HS-27A (cell line): Measurements from ENCODE around the gene FAM222A.

Experiments used
- DNase-seq: peaks from one replicate; pipeline ENCODE4 v3.0.0-alpha.2; 2012; ENCODE audit warnings: low read depth, missing footprints

The FAM222A gene

GRCh38 chr12:109760031-109760929 is 46.7 kb downstream of the FAM222A start:
- no peak for DNase-seq

GRCh38 chr12:109760930-109761921 is 47.6 kb downstream of the FAM222A start:
- no peak for DNase-seq

- no peak for DNase-seq
These were observed 48.5 kb downstream of the FAM222A start for GRCh38 chr12:109762071-109762672.

GRCh38 chr12:109762673-109763191 is 49.1 kb downstream of the FAM222A start:
- no peak for DNase-seq

- no peak for DNase-seq
These were observed 49.7 kb downstream of the FAM222A start for GRCh38 chr12:109763201-109763841.

GRCh38 chr12:109764123-109764522 is 50.5 kb downstream of the FAM222A start:
- DNase-seq = no peak

- no peak for DNase-seq
These were observed 51.3 kb downstream of the FAM222A start for GRCh38 chr12:109764776-109765445.

GRCh38 chr12:109765446-109765810 is 51.8 kb downstream of the FAM222A start:
- no peak for DNase-seq

- DNase-seq = no peak
These were observed 52.7 kb downstream of the FAM222A start for GRCh38 chr12:109766251-109766778.

GRCh38 chr12:109767456-109767855 is 53.8 kb downstream of the FAM222A start:
- DNase-seq = no peak

GRCh38 chr12:109767991-109768900 is 54.6 kb downstream of the FAM222A start:
- no peak for DNase-seq

GRCh38 chr12:109768901-109769670 is 55.5 kb downstream of the FAM222A start:
- no peak for DNase-seq

- no peak for DNase-seq
These were observed 56.7 kb downstream of the FAM222A start for GRCh38 chr12:109770104-109770860.

GRCh38 chr12:109770861-109771670 is 57.4 kb downstream of the FAM222A start:
- no peak for DNase-seq

- no peak for DNase-seq
These were observed 58.4 kb downstream of the FAM222A start for GRCh38 chr12:109771746-109772621.
